HepG2 (cell line): ENCODE data around the gene GMCL2. TPM values are rescaled to one million over a fixed set of nuclear protein-coding genes. Genes with fewer than 3 reads are reported as not detected.

ENCODE experiments used
- ATF3 ChIP-seq: sonication (generic); formaldehyde crosslinking; IDR thresholded peaks from 2 replicates; pipeline ENCODE4 v1.4.0; 2020; ENCODE audit warnings: missing genetic modification reagents
- ATF4 ChIP-seq, 2 experiments: fragments of 450-650 bp in 1 of 2; sonication (generic) in 1 of 2; formaldehyde crosslinking; IDR thresholded peaks; 2 replicates each; pipeline versions ENCODE4 v1.5.0 to v1.8.0; 2020 to 2022; ENCODE audit warnings: mild to moderate bottlenecking in 1 of 2, missing genetic modification reagents in 1 of 2
- CEBPG ChIP-seq: IDR thresholded peaks from 2 replicates; pipeline ENCODE4 v1.6.1; 2016
- CEBPZ ChIP-seq: IDR thresholded peaks from 2 replicates; pipeline ENCODE4 v1.6.1; 2012; ENCODE audit warnings: low read length, improper control_type of control experiment
- ESRRA ChIP-seq: sonication (generic); formaldehyde crosslinking; IDR thresholded peaks from 2 replicates; pipeline ENCODE4 v1.5.1; 2020; ENCODE audit warnings: mild to moderate bottlenecking, low read depth, missing genetic modification reagents
- HDAC1 ChIP-seq: sonication (generic); formaldehyde crosslinking; IDR thresholded peaks from 2 replicates; pipeline ENCODE4 v1.5.1; 2020; ENCODE audit warnings: mild to moderate bottlenecking, missing genetic modification reagents
- KMT2B ChIP-seq: IDR thresholded peaks from 2 replicates; pipeline ENCODE4 v1.6.1; 2016; ENCODE audit warnings: missing genetic modification reagents, missing compliant biosample characterization
- MAZ ChIP-seq, 2 experiments: sonication (generic) in 1 of 2; formaldehyde crosslinking in 1 of 2; IDR thresholded peaks; 2 replicates each; pipeline versions ENCODE4 v1.5.0 to v1.6.1; 2012 to 2020; ENCODE audit warnings: low read depth in 2 of 2, mild to moderate bottlenecking in 2 of 2, borderline replicate concordance in 1 of 2, improper control_type of control experiment in 1 of 2, low read length in 1 of 2, missing genetic modification reagents in 1 of 2, moderate library complexity in 1 of 2
- MBNL3 ChIP-seq: fragments of 250-450 bp; sonication (Bioruptor Pico); conservative IDR thresholded peaks from 2 replicates; pipeline ENCODE4 v1.8.0; 2022; ENCODE audit warnings: mild to moderate bottlenecking, inconsistent platforms
- TBX2 ChIP-seq: sonication (generic); formaldehyde crosslinking; IDR thresholded peaks from 2 replicates; pipeline ENCODE4 v1.5.0; 2020; ENCODE audit warnings: missing genetic modification reagents, mild to moderate bottlenecking, borderline replicate concordance
- TFDP1 ChIP-seq: IDR thresholded peaks from 2 replicates; pipeline ENCODE4 v1.6.1; 2016; ENCODE audit warnings: missing compliant biosample characterization, missing genetic modification reagents, borderline replicate concordance
- TIGD3 ChIP-seq: sonication (generic); formaldehyde crosslinking; IDR thresholded peaks from 2 replicates; pipeline ENCODE4 v1.5.1; 2020; ENCODE audit warnings: mild to moderate bottlenecking, missing genetic modification reagents, borderline replicate concordance
- ZNF251 ChIP-seq: sonication (generic); formaldehyde crosslinking; IDR thresholded peaks from 2 replicates; pipeline ENCODE4 v1.9.0; 2021; ENCODE audit warnings: mild to moderate bottlenecking, missing genetic modification reagents
- ZNF431 ChIP-seq: sonication (generic); formaldehyde crosslinking; IDR thresholded peaks from 2 replicates; pipeline ENCODE4 v1.9.0; 2022; ENCODE audit warnings: missing genetic modification reagents, low read depth, mild to moderate bottlenecking, borderline replicate concordance
- ZNF564 ChIP-seq: sonication (generic); formaldehyde crosslinking; IDR thresholded peaks from 2 replicates; pipeline ENCODE4 v1.8.1; 2023; ENCODE audit warnings: mild to moderate bottlenecking, missing genetic modification reagents
- ZNF749 ChIP-seq: sonication (generic); formaldehyde crosslinking; IDR thresholded peaks from 2 replicates; pipeline ENCODE4 v1.8.0; 2022; ENCODE audit warnings: mild to moderate bottlenecking, missing genetic modification reagents, moderate library complexity, borderline replicate concordance
- ZNF781 ChIP-seq: sonication (generic); formaldehyde crosslinking; IDR thresholded peaks from 2 replicates; pipeline ENCODE4 v1.5.1; 2020; ENCODE audit warnings: borderline replicate concordance, mild to moderate bottlenecking, missing genetic modification reagents; ENCODE audit errors: not compliant biosample characterization
- polyA plus RNA-seq, 8 experiments: library from polyadenylated mRNA; depleted of rRNA in 3 of 8; stranded (reverse) in 7 of 8; unstranded in 1 of 8; fragments of >200 nt; fragmentation: Illumina TruSeq in 4 of 8; extraction: Trizol in 4 of 8; gene quantifications; 2 replicates each; pipeline versions ENCODE4 v1.2.1 to v1.2.3, GENCODE V29; 2011 to 2016; ENCODE audit warnings: low read depth in 4 of 8, missing spikeins in 1 of 8, mixed read lengths in 1 of 8; ENCODE audit not compliant: insufficient read depth in 1 of 8
- total RNA-seq, 5 experiments: library from RNA; depleted of rRNA; stranded (reverse); fragments of >200 nt; fragmentation: Illumina TruSeq; extraction: Trizol; gene quantifications; 2 replicates each; pipeline ENCODE4 v1.2.3, GENCODE V29; 2016; ENCODE audit warnings: low read depth in 1 of 5

GMCL2 gene
- total and polyA plus RNA-seq, 2 of the 13 experiments (the other 11 are each of a cell fraction or from before 2014, with no cell fraction given), result 0.03 TPM; not detected in 1

GRCh38 chr5:178230879-178231538 is 43.8 kb upstream of the GMCL2 start (continued):
- TF ChIP-seq MAZ (IDR thresholded peaks at IDR 0.05; ENCODE audit: borderline replicate concordance, low read depth, low read length), result no peak
- 0 out of 2 replicates have a peak, but pooled peaks have one; percentile 31 for TF ChIP-seq MAZ (CRISPR knock-in tag; IDR thresholded peaks at IDR 0.05; ENCODE audit: low read depth)
- TF ChIP-seq HDAC1 (CRISPR knock-in tag), result no peak
- TF ChIP-seq TBX2 (CRISPR knock-in tag), result peak; percentile 62; the same call in 1 of the 2 replicates
- TF ChIP-seq ZNF781, result no peak
- peak; percentile 33; the same call in 1 of the 2 replicates for TF ChIP-seq TFDP1 (CRISPR knock-in tag)
- peak; percentile 88 for TF ChIP-seq CEBPG (CRISPR knock-in tag)
- no peak for TF ChIP-seq ZNF749 (CRISPR knock-in tag)
- TF ChIP-seq ESRRA (CRISPR knock-in tag), result no peak
- TF ChIP-seq MBNL3 (CRISPR knock-in tag), result no peak
- TF ChIP-seq ZNF251 (CRISPR knock-in tag), result no peak
- no peak for TF ChIP-seq CEBPZ
- TF ChIP-seq KMT2B, result no peak
- TF ChIP-seq TIGD3 (CRISPR knock-in tag), result no peak
- no peak for TF ChIP-seq ZNF564 (CRISPR knock-in tag)
- TF ChIP-seq ZNF431 (CRISPR knock-in tag), result no peak
- TF ChIP-seq ATF4 (CRISPR knock-in tag; IDR thresholded peaks at IDR 0.05), result peak; percentile 57 to 96; a peak in 3 of 4 replicates
- TF ChIP-seq ATF3 (CRISPR knock-in tag), result 0 out of 2 replicates have a peak, but pooled peaks have one; percentile 27
